ENCODE measurements around the gene GSK3A. TPM values are rescaled to one million over a fixed set of nuclear protein-coding genes. Genes with fewer than 3 reads are reported as not detected.

Gene GSK3A
- total RNA-seq, 1 experiment from 2014 or later: 33.7 TPM

GRCh38 chr19:42200116-42200715 lies 42.2 kb downstream of the GSK3A start:
- DNase-seq (ENCODE audit: low read depth): no peak

GRCh38 chr19:42199440-42200115 lies 42.8 kb downstream of the GSK3A start:
- no peak for DNase-seq (ENCODE audit: low read depth)

GRCh38 chr19:42198676-42199439 lies 43.5 kb downstream of the GSK3A start:
- no peak for DNase-seq (ENCODE audit: low read depth)

- no peak for DNase-seq (ENCODE audit: low read depth)
Observed at GRCh38 chr19:42197375-42197817, 45.0 kb downstream of the GSK3A start.

- no peak for DNase-seq (ENCODE audit: low read depth)
Observed at GRCh38 chr19:42196011-42197001, 46.1 kb downstream of the GSK3A start.

GRCh38 chr19:42193706-42194105 lies 48.7 kb downstream of the GSK3A start:
- DNase-seq (ENCODE audit: low read depth): no peak

- DNase-seq (ENCODE audit: low read depth): no peak
Observed at GRCh38 chr19:42193294-42193693, 49.1 kb downstream of the GSK3A start.

- peak; percentile 46 for DNase-seq (ENCODE audit: low read depth)
Observed at GRCh38 chr19:42191855-42192254, 50.5 kb downstream of the GSK3A start.

GRCh38 chr19:42191330-42191729 lies 51.1 kb downstream of the GSK3A start:
- DNase-seq (ENCODE audit: low read depth): no peak

- peak; percentile 37 for DNase-seq (ENCODE audit: low read depth)
Observed at GRCh38 chr19:42189133-42189532, 53.3 kb downstream of the GSK3A start.

- DNase-seq (ENCODE audit: low read depth): no peak
Observed at GRCh38 chr19:42188665-42189064, 53.7 kb downstream of the GSK3A start.

- DNase-seq (ENCODE audit: low read depth): no peak
Observed at GRCh38 chr19:42185277-42185676, 57.1 kb downstream of the GSK3A start.

- DNase-seq (ENCODE audit: low read depth): peak; percentile 77
Observed at GRCh38 chr19:42184401-42184861, 58.0 kb downstream of the GSK3A start.

Other genes starting within 250 kb of the GSK3A start
- gene ATP1A3, start 248.4 kb downstream of the GSK3A start, total RNA-seq (2014; rRNA removed): 0.19 and 0.40 TPM in 2 replicates
- gene GRIK5, start 172.4 kb downstream of the GSK3A start, total RNA-seq (2014; rRNA removed): 0.06 TPM in 2 replicates
- gene ZNF574, start 166.4 kb downstream of the GSK3A start, total RNA-seq (2014; rRNA removed): 23.3 and 26.2 TPM in 2 replicates
- 0.06 TPM in 1 of 2 replicates, not detected in the other for gene POU2F2, start 110.2 kb downstream of the GSK3A start, total RNA-seq (2014; rRNA removed)
- 26.2 and 27.2 TPM in 2 replicates for gene DEDD2, start 24.9 kb downstream of the GSK3A start, total RNA-seq (2014; rRNA removed)
- gene ZNF526, start 22.3 kb downstream of the GSK3A start, total RNA-seq (2014; rRNA removed): 7.2 and 7.8 TPM in 2 replicates
- 49.1 and 56.2 TPM in 2 replicates for gene ERF, start 12.5 kb upstream of the GSK3A start, total RNA-seq (2014; rRNA removed)
- gene CIC, start 26.6 kb upstream of the GSK3A start, total RNA-seq (2014; rRNA removed): 28.6 and 30.5 TPM in 2 replicates
- 2.2 and 2.3 TPM in 2 replicates for gene PRR19, start 59.5 kb upstream of the GSK3A start, total RNA-seq (2014; rRNA removed)
- gene PAFAH1B3, start 60.0 kb upstream of the GSK3A start, total RNA-seq (2014; rRNA removed): 85.3 and 99.0 TPM in 2 replicates
- 1.7 TPM in 1 of 2 replicates, not detected in the other for gene TMEM145, start 70.7 kb upstream of the GSK3A start, total RNA-seq (2014; rRNA removed)
- gene MEGF8, start 83.0 kb upstream of the GSK3A start, total RNA-seq (2014; rRNA removed): 19.6 and 20.2 TPM in 2 replicates
- not detected in 2 replicates for gene CNFN, start 147.7 kb upstream of the GSK3A start, total RNA-seq (2014; rRNA removed)
- 2.8 and 3.6 TPM in 2 replicates for gene LIPE, start 184.8 kb upstream of the GSK3A start, total RNA-seq (2014; rRNA removed)
- not detected in 2 replicates for gene CXCL17, start 200.3 kb upstream of the GSK3A start, total RNA-seq (2014; rRNA removed)

Measured in LHCN-M2 (cell line).